Measurements from ENCODE around the gene SUSD4.
"Not testable (repeated sequence)": the region's sequence is repeated elsewhere in the genome, so short reads cannot be mapped to it uniquely, and the experiment has no call there.

SUSD4 gene

GRCh38 chr1:223251387-223251786 is 112.6 kb downstream of the SUSD4 start:
- not testable (repeated sequence) for DNase-seq (ENCODE audit: low read depth)

GRCh38 chr1:223250632-223251015 is 113.4 kb downstream of the SUSD4 start:
- no peak for DNase-seq (ENCODE audit: low read depth)

- no peak for DNase-seq (ENCODE audit: low read depth)
Observed at GRCh38 chr1:223249854-223250631, 113.9 kb downstream of the SUSD4 start.

GRCh38 chr1:223248770-223249140 is 115.2 kb downstream of the SUSD4 start:
- no peak for DNase-seq (ENCODE audit: low read depth)

- no peak for DNase-seq (ENCODE audit: low read depth)
Observed at GRCh38 chr1:223248001-223248769, 115.8 kb downstream of the SUSD4 start.

- DNase-seq (ENCODE audit: low read depth), result no peak
Observed at GRCh38 chr1:223246476-223247112, 117.4 kb downstream of the SUSD4 start.

GRCh38 chr1:223245983-223246382 is 118.0 kb downstream of the SUSD4 start:
- DNase-seq (ENCODE audit: low read depth), result no peak

GRCh38 chr1:223245411-223245810 is 118.6 kb downstream of the SUSD4 start:
- no peak for DNase-seq (ENCODE audit: low read depth)

GRCh38 chr1:223244366-223245103 is 119.4 kb downstream of the SUSD4 start:
- DNase-seq (ENCODE audit: low read depth), result no peak

- DNase-seq (ENCODE audit: low read depth), result no peak
Observed at GRCh38 chr1:223243441-223244050, 120.4 kb downstream of the SUSD4 start.

GRCh38 chr1:223242971-223243370 is 121.0 kb downstream of the SUSD4 start:
- no peak for DNase-seq (ENCODE audit: low read depth)

GRCh38 chr1:223242382-223242955 is 121.5 kb downstream of the SUSD4 start:
- DNase-seq (ENCODE audit: low read depth), result no peak

GRCh38 chr1:223240122-223240521 is 123.9 kb downstream of the SUSD4 start:
- no peak for DNase-seq (ENCODE audit: low read depth)

- no peak for DNase-seq (ENCODE audit: low read depth)
Observed at GRCh38 chr1:223235091-223235490, 128.9 kb downstream of the SUSD4 start.

- no peak for DNase-seq (ENCODE audit: low read depth)
Observed at GRCh38 chr1:223234534-223234933, 129.4 kb downstream of the SUSD4 start.

- DNase-seq (ENCODE audit: low read depth), result no peak
Observed at GRCh38 chr1:223234170-223234514, 129.8 kb downstream of the SUSD4 start.

GRCh38 chr1:223233410-223234169 is 130.4 kb downstream of the SUSD4 start:
- DNase-seq (ENCODE audit: low read depth), result no peak

GRCh38 chr1:223233019-223233409 is 131.0 kb downstream of the SUSD4 start:
- no peak for DNase-seq (ENCODE audit: low read depth)

GRCh38 chr1:223231581-223231980 is 132.4 kb downstream of the SUSD4 start:
- DNase-seq (ENCODE audit: low read depth), result no peak

GRCh38 chr1:223231011-223231572 is 132.9 kb downstream of the SUSD4 start:
- DNase-seq (ENCODE audit: low read depth), result no peak
